Activated CD8-positive, alpha-beta memory T cell treated with anti-CD3 and anti-CD28 coated beads for 48 hours (primary cell): Measurements from ENCODE around the gene DDX41.
A peak's percentile ranks its signal among the peaks of the same experiment; 100 is the strongest.

ENCODE experiments used
- DNase-seq, 3 experiments: peaks; one replicate each; pipeline ENCODE4 v3.0.0-alpha.2; 2020; ENCODE audit warnings: low read depth in 2 of 3, low spot score in 2 of 3

Gene DDX41

GRCh38 chr5:177484902-177485549 lies 31.7 kb downstream of the DDX41 start:
- DNase-seq: no peak

DNA sequence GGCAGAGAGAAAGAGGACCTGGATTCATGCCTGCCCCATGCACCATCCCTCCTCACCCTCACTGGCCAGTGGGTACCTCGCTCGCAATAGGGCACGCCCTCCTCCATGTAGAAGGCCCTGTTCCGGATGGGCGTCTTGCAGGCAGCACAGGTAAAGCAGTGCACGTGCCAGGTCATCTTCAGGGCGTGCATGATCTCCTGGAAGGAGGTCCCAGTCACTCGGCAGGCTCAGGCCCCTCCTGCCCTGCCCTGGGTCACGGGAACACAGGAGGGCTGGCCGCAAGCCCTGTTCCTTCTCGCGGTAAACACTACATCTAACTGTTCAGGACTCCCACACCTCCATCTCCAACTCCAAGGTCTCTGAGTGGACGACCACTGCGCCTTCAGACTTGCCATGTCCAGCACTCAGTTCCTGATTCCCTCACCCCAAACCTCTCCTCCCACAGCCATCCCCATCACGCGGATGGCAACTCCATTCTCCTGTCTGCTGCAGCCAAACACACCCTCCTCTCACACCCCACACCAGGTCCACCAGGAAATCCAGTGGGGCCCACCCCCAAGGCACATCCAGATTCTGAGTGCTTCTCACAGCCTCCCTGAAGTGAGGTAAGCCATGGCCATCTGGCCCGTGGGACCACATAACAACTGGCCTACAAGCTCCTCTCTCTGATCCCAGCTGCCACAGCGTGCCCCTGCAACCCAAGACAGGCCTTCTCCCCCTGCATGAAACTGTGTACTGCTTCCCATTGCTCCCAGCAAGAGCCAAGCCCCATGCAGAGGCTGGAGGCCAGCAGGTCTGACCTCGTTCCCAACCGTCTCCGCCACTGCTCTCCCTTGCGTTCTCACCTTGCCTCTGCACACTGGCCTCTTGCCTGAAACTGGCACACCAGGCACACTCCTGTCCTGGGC lies 32.5 kb downstream of the DDX41 start:
- no peak for DNase-seq

DNA sequence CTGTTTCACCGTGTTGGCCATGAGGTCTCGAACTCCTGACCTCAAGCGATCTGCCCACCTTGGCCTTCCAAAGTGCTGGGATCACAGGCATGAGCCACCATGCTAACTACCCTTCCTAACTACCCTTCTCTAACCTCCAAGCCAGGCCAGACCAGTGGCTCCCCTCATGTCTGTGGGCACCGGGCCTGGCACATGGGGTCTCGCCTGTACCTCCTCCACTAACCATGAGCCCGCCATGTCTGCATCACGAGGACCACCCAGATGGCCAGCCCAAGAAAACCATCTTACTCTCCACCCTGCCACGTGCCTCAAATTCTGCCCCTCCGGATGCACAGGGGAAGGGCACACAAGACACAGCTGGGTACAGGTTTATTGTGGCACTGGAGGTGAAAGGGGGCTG lies 33.7 kb downstream of the DDX41 start:
- no peak for DNase-seq

DNA sequence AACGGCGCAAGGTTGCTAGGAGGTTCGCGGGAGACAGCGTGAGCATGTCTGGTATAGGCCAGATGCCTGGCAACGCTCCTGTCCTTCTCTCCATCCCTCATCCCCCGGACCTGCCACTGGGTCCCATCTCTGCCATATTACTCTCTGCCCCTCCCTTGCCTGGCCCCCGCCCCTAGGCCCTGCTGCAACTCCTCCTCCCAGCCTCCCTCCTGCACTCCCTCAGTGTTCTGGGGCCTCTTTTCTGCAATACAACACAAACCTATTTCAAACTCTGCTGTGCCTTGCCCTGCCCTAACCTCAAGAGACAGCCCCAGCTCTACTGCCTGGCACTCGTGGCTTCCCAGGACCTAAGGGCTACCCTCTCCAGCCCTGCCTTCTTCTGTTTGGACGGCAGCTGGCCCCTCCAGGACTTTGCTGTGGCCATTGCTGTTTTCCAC lies 34.4 kb downstream of the DDX41 start:
- no peak for DNase-seq

GRCh38 chr5:177479774-177480173 lies 37.0 kb downstream of the DDX41 start:
- DNase-seq: no peak

DNA sequence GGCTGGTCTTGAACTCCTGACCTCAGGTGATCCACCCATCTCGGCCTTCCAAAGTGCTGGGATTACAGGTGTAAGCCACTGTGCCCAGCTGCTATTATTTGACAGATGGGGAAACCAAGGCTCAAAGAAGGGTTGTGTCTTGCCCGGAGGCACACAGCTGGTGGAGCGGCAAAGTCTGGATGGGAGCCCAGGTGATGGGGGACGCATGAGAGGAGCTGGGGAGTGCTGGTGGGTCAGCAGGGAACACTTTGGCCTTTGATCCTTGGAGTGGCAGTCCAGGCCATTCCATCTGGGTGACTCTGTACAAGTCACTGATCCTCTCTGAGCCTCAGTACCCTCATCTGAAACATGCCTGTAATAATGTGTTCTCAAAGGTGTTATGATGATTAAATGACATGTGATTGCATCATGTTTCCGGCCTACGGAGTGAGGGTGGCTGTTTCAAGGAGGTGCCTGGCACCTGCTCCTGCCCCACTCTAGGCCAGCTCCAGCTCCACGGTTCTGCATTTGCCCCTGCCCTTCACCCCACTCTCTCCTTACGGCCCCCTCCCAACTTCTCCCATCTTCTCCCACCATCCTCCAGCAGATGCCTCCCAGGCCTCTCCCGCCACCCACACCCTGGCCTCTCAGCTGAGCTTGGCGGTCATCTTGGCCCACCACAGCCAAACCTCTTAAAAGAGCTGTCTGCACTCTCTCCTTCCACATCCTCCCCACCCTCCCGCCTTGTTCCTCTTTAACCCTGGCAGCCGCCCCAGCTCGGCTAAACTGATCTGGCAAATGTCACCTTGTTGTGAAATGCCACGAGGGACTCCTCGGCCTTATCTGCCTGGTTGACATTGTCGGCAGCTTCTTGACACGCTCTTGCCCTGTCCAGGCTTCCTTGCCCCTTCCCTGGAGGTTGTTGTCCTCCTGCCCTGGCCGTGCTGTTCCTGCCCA lies 37.8 kb downstream of the DDX41 start:
- no peak for DNase-seq

DNA sequence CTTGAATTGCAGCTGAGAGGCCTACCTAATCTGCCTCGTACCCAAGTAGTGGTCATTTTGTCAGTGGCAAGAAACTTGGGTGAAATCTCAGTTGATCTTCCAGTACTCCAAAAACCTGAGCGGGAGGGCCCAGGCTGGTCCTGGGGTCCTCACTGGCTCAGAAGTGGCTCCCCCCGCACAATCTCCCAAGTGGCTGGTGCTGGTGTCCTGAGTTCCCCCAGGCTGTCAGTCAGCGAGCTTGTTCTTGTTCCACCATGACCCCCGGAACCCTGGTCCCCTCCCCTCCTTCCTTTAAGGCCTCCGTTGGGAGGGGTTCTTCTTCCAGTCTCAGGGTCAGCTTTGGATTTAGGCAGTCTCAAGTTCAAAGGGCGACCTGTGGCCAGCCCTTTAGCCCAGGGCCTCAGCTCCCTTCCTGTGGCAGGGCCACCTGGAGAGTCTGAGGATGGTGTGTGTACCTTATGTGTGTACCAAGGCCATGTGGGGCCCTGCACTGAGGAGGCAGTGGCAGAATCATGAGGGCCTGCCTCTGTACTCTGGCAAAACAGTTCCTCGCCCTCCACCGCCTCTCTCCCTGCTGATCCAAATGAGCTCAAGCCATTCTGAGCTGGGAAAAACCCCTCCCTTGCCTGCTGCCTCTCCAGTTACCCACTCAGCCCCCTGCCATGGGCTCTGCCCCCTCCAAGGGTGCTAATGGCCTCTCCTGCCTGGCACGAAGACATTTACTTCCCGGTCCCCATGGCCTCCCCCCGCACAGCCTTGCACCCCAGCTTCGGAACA lies 38.9 kb downstream of the DDX41 start:
- DNase-seq: no peak

GRCh38 chr5:177476531-177477233 lies 40.1 kb downstream of the DDX41 start:
- DNase-seq: no peak

DNA sequence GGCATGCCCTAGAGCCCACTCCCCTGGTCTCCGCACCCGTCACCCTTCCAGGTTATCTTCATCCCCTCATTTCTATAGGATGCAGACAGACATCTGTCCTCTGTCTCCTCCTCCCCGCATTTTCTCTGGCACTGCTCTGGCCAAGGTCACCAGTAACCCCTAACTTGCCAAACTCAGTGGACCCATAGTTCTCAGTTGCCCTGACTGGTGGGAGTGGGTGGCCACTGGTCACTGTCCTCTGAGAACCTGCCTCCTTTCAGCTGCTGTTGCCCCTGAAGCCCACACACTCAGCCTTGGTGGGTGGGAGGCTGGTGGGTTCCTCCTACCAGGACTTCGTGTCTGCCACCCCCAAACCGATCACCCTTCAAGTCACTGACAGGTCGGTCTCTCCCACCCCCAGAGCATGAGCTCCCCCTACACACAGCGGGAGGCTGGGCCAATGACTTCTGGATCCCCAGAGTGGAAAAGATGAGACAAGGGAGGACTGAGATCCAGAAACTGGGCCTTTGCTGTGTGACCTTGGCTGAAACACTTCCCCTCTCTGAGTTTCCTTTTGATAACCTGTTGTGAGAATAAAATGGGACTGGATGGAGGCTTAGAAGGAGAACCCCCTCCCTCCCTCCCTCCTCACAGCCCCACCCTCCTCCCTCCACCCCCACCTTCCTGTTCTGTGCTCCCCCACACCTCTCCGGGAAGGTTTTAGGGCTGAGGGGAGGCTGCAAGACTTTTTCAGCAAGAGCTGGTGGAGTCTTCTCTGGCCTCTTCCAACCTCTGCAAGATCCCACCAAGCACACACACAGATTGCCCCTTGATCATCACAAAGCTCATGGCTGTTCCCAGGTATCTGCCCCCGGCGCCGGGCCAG lies 41.0 kb downstream of the DDX41 start:
- DNase-seq: no peak

DNA sequence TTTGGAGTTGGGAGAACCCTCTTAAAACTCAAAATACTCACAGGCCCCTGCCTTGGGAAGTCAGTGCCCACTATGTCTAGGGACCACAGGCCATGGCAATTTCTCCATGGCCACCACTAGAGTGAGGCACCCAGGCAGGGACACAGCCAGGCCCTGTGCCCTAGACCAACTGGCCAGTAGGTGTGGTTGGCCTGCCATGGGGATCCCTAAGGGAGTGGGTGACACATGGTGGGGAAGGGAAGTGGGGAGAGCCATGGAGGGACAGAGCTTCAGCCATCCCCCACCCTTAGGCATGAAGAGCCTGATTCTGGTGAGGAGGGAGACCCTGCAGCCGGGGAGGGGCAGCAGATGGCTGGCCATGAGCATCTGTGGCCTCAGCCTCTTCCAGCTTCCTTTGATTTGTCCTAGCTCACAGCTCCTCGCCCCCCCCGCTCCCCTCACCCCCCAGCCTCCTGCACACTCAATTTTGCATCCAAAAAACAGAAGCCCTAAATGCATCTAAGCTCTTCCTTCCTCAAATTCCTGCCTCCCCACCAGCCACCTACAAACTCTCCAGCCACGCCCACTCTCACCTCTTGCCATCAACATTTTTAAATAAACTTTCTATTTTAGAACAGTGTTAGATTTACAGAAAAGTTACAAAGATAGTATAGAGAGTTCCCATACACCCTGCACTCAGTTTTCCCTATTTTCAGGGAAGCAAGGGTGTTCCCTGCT lies 41.8 kb downstream of the DDX41 start:
- DNase-seq: no peak

GRCh38 chr5:177474002-177474476 lies 42.7 kb downstream of the DDX41 start:
- DNase-seq: no peak

DNA sequence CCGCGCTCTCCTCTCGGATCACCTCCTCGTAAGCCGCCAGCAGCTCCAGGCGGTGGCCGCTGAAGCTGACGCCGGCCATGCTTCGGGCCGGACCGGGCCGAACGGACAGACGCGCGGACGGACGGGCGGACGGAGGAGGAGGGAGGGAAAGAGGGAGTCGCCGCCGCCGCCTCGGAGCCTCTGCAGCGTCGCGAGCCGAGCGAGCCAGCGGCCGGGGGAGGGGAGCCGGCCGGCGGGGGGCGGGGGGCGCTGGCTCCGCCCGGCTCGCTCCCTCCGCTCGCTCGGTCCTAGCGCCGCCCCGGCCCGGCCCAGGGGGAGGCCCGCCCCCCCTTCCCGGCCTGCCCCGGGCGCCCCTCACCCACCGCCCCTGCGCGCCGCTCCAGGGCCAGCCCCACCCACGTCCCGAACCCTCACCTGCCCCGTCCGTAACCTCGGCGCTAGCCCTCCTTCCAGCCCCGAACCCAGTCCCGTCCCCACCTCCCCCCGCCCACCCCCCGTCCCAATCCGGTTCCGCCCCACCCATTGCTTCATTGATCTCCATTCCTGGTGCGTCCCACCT lies 43.2 kb downstream of the DDX41 start, which contains the start of gene DBN1:
Gene DBN1 (minus strand): TSS at position 192 of the 559 bp plus-strand sequence. CDS start 113 bp downstream, at position 79.
- no peak for DNase-seq

DNA sequence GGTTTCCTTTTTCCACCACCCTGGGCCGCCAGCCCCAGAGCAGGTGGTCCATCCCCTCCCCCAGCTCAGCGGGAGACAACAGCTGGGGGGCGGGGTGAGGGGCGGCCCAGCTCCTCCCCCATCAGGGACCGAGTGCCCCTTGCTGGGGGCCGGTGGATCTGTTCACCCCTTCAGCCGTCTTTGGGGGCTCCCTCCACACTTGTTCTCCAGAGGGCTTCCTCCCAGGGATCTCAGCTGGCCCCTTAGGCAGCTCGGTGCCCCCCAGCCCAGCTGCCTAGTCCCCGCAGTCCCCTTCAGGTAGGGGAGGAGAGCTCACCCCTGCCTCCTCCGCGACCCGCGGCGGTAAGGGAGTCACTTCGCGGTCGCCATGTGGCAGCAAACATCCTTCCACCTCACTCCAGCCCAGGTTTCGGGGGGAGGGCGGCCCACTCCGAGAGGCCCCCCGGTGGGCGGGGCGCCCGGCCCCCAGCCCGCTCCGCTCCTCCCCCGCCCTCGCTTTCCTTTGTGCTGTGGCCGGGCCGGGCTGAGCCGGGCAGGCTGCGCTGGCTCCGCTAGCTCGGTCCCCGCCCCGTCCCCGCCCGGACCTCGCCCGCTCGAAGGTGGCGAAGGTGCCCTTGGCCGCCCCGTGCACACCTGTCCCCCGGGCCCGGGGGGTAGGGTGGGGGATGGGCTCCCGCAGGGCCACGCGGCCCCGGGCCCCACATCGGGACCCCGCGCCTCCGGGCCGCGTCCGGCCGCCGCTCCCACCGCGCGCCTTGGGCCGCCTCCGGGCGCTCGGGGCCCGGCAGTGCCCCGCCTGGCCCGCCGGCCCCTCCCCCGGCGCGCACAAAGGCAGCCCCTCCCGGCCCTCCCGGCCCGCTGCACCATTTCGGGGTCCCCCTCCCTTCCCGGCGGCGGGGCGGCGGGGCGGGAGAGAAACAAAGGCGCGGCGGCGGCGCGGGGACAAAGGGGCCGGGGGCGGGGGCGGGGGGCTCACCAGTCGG lies 44.0 kb downstream of the DDX41 start:
- DNase-seq: peak; percentile 47 to 77 (median 67)

GRCh38 chr5:177471610-177472356 lies 45.0 kb downstream of the DDX41 start:
- no peak for DNase-seq

GRCh38 chr5:177470759-177471536 lies 45.8 kb downstream of the DDX41 start:
- DNase-seq: no peak
